Stimulated activated naive B cell treated with anti-CD40 and anti-IgM and Interleukin-4, amounts not matched to agents 10 μg/mL and 1 μg/mL and 100 μg/mL, for 72 hours (primary cell): ENCODE measurements around the gene NCOA6.

ENCODE experiments used
- ATAC-seq, 2 donors: fragments of 150-1000 bp; cut with Tn5 transposase; replicated peaks; 2 replicates each; pipeline ENCODE4 v1.10.0; 2021; ENCODE audit warnings: moderate library complexity in 1 of 2
- DNase-seq: peaks from one replicate; pipeline ENCODE4 v3.0.0; 2021
- H3K27ac Mint-ChIP-seq: one replicate; pipeline ENCODE4 v1.8.0; 2022; ENCODE audit warnings: mild to moderate bottlenecking, mixed read lengths
- H3K27me3 Mint-ChIP-seq, 2 donors: one replicate each; pipeline ENCODE4 v1.8.0; 2022; ENCODE audit warnings: mixed read lengths in 2 of 2
- H3K36me3 Mint-ChIP-seq, 2 donors: one replicate each; pipeline ENCODE4 v1.8.0; 2022; ENCODE audit warnings: mixed read lengths in 2 of 2, mild to moderate bottlenecking in 1 of 2
- H3K4me1 Mint-ChIP-seq, 2 donors: one replicate each; pipeline ENCODE4 v1.8.0; 2022; ENCODE audit warnings: mixed read lengths in 2 of 2, mild to moderate bottlenecking in 1 of 2
- H3K4me3 Mint-ChIP-seq, 2 donors: one replicate each; pipeline ENCODE4 v1.8.0; 2022; ENCODE audit warnings: mild to moderate bottlenecking in 2 of 2, mixed read lengths in 2 of 2, moderate library complexity in 1 of 2
- H3K9me3 Mint-ChIP-seq, 2 donors: one replicate each; pipeline ENCODE4 v1.8.0; 2022; ENCODE audit warnings: mixed read lengths in 2 of 2, mild to moderate bottlenecking in 1 of 2

NCOA6 gene

DNA sequence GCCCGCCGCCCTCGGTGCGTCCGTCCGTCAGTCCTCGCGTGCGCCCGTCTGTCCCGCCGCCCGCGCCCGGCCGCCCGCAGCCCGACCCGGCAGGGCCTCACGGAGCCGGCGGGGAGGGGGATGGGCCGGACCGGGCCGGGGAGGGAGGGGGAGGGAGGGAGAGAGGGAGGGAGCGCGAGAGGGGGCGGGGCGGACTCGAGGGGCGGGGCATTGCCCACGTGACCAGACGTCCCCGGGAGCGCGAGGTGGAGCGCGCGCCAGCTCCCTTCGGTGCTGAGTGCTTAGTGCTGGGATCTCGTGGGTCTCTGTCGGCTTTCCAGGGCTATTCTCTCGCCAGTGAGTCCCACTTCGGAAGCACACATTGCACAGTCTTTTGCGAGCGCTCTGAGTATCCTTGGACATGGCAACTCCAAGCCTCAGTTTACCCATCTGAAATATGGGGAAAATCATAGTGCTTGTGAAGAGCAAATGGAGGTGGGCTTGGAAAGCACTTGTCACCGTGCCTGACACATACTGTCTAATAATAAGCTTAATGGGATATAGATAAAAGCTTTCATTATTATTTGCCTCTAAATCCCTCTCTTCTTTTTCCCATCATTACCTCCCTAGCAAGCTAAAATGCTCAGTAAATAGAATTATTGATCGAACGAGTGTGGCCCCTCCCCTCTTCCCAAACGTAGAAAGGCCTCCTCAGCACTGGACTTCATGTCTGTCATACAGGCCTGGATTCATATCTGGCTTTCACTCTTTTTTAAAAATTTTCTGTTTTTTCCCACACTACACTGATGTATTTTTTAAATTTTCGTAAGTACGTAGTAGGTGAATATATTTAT, at the start of gene NCOA6:
Gene NCOA6 (minus strand): TSS at position 122 of the 833 bp plus-strand sequence. CDS start 43,296 bp downstream, outside the sequence.
- H3K4me1 Mint-ChIP-seq = peaks cover 19 to 37% of the 10 kb centered on the region in 2 donors
- H3K4me3 Mint-ChIP-seq = peak within 1 kb of the TSS; percentile 91 to 98
- peak; percentile 70 to 74 for ATAC-seq
- H3K36me3 Mint-ChIP-seq = peaks cover 8 to 17% of the 10 kb centered on the region in 2 donors
- peak within 1 kb of the TSS; percentile 96 for H3K27ac Mint-ChIP-seq
- no peaks in the 10 kb centered on the region for H3K27me3 Mint-ChIP-seq
- no peak for DNase-seq
- H3K9me3 Mint-ChIP-seq = no peaks in the 10 kb centered on the region

- Mint-ChIP-seq H3K36me3 (peaks cover 1 to 2% of the 10 kb centered on the region in 2 donors), H3K27ac (peak overlapping the region; percentile 37)
- DNase-seq = peak; percentile 39
These were observed 48.7 kb upstream of the NCOA6 start for GRCh38 chr20:34874094-34874654.

DNA sequence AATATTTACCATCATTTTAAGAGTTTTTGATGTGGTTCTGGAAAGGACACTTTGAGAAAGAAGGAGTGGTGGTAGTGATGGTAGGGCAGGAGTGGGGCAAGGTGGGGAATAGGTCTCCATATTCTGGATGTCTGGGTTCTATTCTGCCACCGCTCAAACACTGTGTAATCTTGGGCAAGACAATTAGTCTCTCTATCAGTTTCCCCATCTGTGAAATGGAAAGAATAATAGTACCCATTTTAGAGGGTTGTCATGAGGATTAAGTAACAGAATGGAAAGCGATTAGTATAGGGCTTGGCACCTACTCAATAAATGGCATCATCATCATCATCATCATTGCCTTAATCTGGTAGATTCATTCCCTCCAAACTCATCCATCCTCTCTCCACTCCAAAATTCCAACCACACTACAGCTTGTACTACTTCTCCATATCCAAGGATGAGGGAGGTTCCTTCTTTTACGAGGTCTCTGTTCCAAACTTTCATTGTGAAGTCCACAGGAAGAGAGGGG, 48.2 kb upstream of the NCOA6 start:
- Mint-ChIP-seq H3K9me3 (no peaks in the 10 kb centered on the region), H3K4me3 (peak overlapping the region; percentile 90 to 92), H3K36me3 (peaks cover 0 to 2% of the 10 kb centered on the region in 2 donors), H3K4me1 (peaks cover 35 to 52% of the 10 kb centered on the region in 2 donors), H3K27ac (peak overlapping the region; percentile 72), H3K27me3 (peaks cover 0 to 3% of the 10 kb centered on the region in 2 donors)
- no peak for DNase-seq
- no peak for ATAC-seq

More at GRCh38 chr20:34874094-34874654, 48.7 kb upstream of the NCOA6 start:
- Mint-ChIP-seq H3K4me1 (peaks cover 36 to 52% of the 10 kb centered on the region in 2 donors), H3K27me3 (peaks cover 0 to 3% of the 10 kb centered on the region in 2 donors), H3K4me3 (peak overlapping the region; percentile 49 to 90), H3K9me3 (no peaks in the 10 kb centered on the region)
- no peak for ATAC-seq

DNA sequence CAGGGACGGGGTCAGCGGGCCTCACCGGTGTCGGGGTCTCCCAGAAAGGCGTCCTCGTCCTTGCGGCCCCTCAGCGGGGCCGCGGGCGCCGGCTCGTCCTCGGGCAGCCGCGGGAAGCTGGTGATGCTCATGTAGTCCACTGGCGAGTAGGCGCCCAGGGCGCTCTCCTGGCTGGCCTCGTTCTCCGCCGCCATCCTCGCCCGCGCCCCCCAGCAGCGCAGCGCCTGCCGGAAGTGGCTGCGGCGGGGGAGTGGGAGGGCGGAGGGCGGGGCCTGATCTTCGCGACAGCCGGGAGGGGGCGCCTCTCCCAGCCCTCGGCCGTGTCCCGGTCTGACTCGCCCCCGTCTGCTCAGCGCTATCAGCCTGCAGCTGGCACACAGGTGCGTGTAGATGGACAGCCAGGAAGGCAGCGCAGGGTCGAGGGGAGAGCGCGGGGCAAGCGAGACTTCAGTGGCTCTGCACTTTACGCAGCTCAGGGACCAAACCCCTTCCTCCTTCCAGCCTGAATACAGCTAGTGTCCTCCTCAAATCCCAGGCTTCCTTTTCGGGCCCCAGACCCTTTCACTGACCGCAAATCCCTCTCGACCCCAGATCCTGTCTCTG, 47.3 kb upstream of the NCOA6 start, which contains the start of gene GGT7:
Gene GGT7 (minus strand): TSS at position 235 of the 603 bp plus-strand sequence. CDS start 41 bp downstream, at position 194.
- H3K4me1 Mint-ChIP-seq = peaks cover 35 to 52% of the 10 kb centered on the region in 2 donors
- no peaks in the 10 kb centered on the region for H3K9me3 Mint-ChIP-seq
- DNase-seq (peak; percentile 78), ATAC-seq (peak; percentile 57 to 61)
- H3K27ac Mint-ChIP-seq = peak within 1 kb of the TSS; percentile 72
- H3K36me3 Mint-ChIP-seq = peaks cover 0 to 2% of the 10 kb centered on the region in 2 donors
- H3K4me3 Mint-ChIP-seq = peak within 1 kb of the TSS; percentile 90 to 92
- H3K27me3 Mint-ChIP-seq = peaks cover 0 to 3% of the 10 kb centered on the region in 2 donors

GRCh38 chr20:34871966-34872621, 46.6 kb upstream of the NCOA6 start:
- Mint-ChIP-seq H3K36me3 (peaks cover 0 to 2% of the 10 kb centered on the region in 2 donors), H3K4me1 (peaks cover 35 to 49% of the 10 kb centered on the region in 2 donors), H3K9me3 (no peaks in the 10 kb centered on the region), H3K27me3 (peaks cover 0 to 3% of the 10 kb centered on the region in 2 donors), H3K27ac (peak overlapping the region; percentile 33), H3K4me3 (peak overlapping the region; percentile 73 to 92)
- no peak for ATAC-seq
- no peak for DNase-seq

- H3K27ac Mint-ChIP-seq = no peak overlapping the region
- no peak for DNase-seq
- peaks cover 2 to 3% of the 10 kb centered on the region in 2 donors for H3K36me3 Mint-ChIP-seq
- peaks cover 0 to 3% of the 10 kb centered on the region in 2 donors for H3K27me3 Mint-ChIP-seq
- H3K4me1 Mint-ChIP-seq = peaks cover 32 to 43% of the 10 kb centered on the region in 2 donors
- no peak for ATAC-seq
- no peaks in the 10 kb centered on the region for H3K9me3 Mint-ChIP-seq
- H3K4me3 Mint-ChIP-seq = peak overlapping the region; percentile 73 to 92
These were observed 46.0 kb upstream of the NCOA6 start for GRCh38 chr20:34871320-34871926.

DNA sequence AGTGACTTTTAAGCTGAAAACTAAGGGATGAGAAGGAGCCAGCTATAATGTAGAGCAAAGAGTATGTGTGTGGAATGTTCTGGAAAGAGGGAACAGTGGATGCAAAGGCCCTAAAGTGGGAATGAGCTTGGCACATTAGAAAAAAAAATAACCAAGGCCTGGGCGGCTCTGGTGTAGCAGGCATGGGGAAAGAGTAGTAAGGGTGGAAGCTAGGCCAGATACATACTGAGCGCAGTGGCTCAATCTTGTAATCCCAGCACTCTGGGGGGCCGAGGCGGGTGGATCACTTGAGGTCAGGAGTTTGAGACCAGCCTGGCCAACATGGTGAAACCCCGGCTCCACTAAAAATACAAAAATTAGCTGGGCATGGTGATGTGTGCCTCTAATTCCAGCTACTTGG, 38.8 kb upstream of the NCOA6 start:
- no peaks in the 10 kb centered on the region for H3K9me3 Mint-ChIP-seq
- peaks cover 0 to 4% of the 10 kb centered on the region in 2 donors for H3K4me1 Mint-ChIP-seq
- H3K27me3 Mint-ChIP-seq = no peaks in the 10 kb centered on the region
- H3K27ac Mint-ChIP-seq = no peak overlapping the region
- peaks cover 19 to 28% of the 10 kb centered on the region in 2 donors for H3K36me3 Mint-ChIP-seq
- ATAC-seq (no peak), DNase-seq (no peak)
- no peak overlapping the region for H3K4me3 Mint-ChIP-seq

GRCh38 chr20:34863421-34863965, 38.0 kb upstream of the NCOA6 start:
- Mint-ChIP-seq H3K27ac (no peak overlapping the region), H3K36me3 (peaks cover 19 to 28% of the 10 kb centered on the region in 2 donors), H3K4me3 (no peak overlapping the region), H3K9me3 (no peaks in the 10 kb centered on the region), H3K27me3 (no peaks in the 10 kb centered on the region), H3K4me1 (peaks cover 0 to 4% of the 10 kb centered on the region in 2 donors)
- no peak for DNase-seq
- ATAC-seq = no peak

DNA sequence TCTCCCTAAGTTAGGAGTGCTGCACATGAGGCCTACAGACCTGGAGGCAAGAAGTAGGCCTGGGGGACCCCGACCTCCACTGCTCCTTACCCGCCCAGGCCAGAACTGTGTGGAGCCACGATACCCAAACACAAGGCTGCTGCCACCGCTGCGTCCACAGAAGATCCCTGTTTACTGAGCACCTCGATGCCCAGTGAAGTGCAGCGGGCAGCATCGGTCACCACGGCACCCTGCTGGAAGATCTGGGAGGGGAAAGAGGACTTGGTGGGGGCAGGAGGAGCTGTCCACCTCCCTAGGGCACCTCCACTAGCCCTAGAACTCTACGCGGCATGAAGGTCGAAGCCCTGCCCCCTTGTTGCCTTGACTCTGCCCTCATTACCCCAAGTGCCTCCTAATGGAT, 37.3 kb upstream of the NCOA6 start:
- peaks cover 21 to 32% of the 10 kb centered on the region in 2 donors for H3K36me3 Mint-ChIP-seq
- H3K4me1 Mint-ChIP-seq = peaks cover 0 to 4% of the 10 kb centered on the region in 2 donors
- no peak for DNase-seq
- ATAC-seq = no peak
- H3K27me3 Mint-ChIP-seq = no peaks in the 10 kb centered on the region
- no peaks in the 10 kb centered on the region for H3K9me3 Mint-ChIP-seq
- no peak overlapping the region for H3K27ac Mint-ChIP-seq
- no peak overlapping the region for H3K4me3 Mint-ChIP-seq

DNA sequence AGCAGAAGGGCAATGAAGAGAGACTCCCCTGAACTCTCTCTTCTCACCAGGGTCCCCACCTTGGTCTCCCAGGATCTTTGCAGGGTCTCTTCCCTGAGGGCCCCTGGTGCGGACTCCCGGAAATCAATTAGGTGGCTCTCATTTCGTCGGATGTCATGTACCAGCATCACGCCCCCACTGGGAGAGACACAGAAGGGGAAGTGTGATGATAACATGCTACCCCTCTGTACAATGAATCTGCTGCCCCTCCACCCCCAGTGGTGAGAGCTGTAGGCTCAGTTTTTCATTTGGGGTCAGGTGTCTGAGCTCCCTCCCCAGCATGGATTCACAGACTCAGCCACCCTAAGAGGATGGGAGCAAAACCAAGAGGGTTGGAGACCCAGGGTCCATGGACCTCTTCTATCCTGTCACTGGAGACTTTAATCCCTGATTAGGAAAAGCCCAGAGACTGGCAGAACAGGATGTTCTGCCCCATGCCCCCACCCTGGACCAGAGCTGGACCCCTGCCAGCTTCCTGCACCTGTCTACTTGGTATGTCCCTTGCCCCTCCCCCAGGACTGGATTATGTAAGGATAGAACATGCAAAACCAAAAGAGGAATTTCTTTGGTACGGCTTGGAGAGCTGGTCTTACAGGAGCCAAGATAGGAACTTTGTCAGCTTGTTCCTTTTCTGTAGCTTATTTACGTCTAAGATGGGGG, 36.1 kb upstream of the NCOA6 start:
- ATAC-seq = no peak
- H3K4me3 Mint-ChIP-seq = no peak overlapping the region
- no peaks in the 10 kb centered on the region for H3K27me3 Mint-ChIP-seq
- DNase-seq = no peak
- no peaks in the 10 kb centered on the region for H3K9me3 Mint-ChIP-seq
- H3K36me3 Mint-ChIP-seq = peaks cover 21 to 33% of the 10 kb centered on the region in 2 donors
- H3K27ac Mint-ChIP-seq = no peak overlapping the region
- peaks cover 0 to 4% of the 10 kb centered on the region in 2 donors for H3K4me1 Mint-ChIP-seq

DNA sequence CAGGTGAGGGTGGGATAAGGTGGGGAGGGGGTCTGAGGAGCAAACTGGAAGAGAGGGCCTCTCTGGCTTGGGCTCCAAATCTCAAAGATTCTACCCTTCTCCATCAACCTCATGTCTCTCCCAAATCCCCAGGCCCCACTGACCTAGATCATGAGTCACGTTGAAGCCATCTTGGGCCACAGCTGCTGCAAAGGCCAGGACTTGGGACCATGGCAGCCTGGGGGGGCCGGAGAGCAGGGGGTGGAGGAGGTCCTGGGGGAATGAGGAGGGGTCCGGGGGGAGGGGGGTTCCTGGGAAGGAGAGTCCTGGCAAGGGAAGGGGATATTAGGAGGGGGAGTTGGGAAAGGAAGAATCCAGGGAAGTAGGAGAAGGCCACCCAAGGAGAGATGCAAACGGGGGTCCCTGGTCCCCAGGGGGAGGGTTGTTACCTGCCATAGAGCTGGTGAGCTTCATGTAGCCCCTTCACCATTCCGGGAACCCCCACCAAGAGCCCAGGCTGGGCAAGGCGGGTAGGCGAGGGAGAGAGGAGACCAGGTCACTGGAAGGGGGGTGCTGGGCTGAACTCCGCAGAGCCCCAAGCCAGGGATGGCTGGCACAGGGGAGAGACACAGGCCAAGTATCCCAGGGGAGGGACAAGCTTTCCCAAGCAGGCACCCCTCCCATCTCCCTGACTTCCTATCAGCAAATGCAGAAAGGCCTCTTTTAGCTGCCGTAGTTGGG, 34.5 kb upstream of the NCOA6 start:
- Mint-ChIP-seq H3K27me3 (no peaks in the 10 kb centered on the region), H3K4me1 (no peaks in the 10 kb centered on the region), H3K9me3 (no peaks in the 10 kb centered on the region), H3K27ac (no peak overlapping the region), H3K36me3 (peaks cover 21 to 38% of the 10 kb centered on the region in 2 donors), H3K4me3 (no peak overlapping the region)
- no peak for DNase-seq
- no peak for ATAC-seq

- no peaks in the 10 kb centered on the region for H3K9me3 Mint-ChIP-seq
- DNase-seq = no peak
- H3K27ac Mint-ChIP-seq = no peak overlapping the region
- ATAC-seq = no peak
- H3K4me1 Mint-ChIP-seq = no peaks in the 10 kb centered on the region
- no peak overlapping the region for H3K4me3 Mint-ChIP-seq
- H3K36me3 Mint-ChIP-seq = peaks cover 21 to 42% of the 10 kb centered on the region in 2 donors
- no peaks in the 10 kb centered on the region for H3K27me3 Mint-ChIP-seq
These were observed 33.9 kb upstream of the NCOA6 start for GRCh38 chr20:34859367-34859766.
